Measurements from ENCODE around the gene CCDC15. TPM values are rescaled to one million over a fixed set of nuclear protein-coding genes. Genes with fewer than 3 reads are reported as not detected.

The CCDC15 gene
- total and polyA plus RNA-seq, 2 donors (not counting 1 experiment from before 2014, with no cell fraction given) = 0.31 to 1.8 TPM

GRCh38 chr11:125063429-125064043 lies 109.5 kb downstream of the CCDC15 start:
- DNase-seq = peak; percentile 44
- CTCF ChIA-PET = interaction anchor here (0.5 to 2.2 kb wide), 13 partner anchors 9 to 193 kb away, joined by 3 to 8 read pairs (median 3); partner anchors contain the start of gene CCDC15
- peak overlapping the region; percentile 88 for H3K9ac ChIP-seq (ENCODE audit: low read length)

DNA sequence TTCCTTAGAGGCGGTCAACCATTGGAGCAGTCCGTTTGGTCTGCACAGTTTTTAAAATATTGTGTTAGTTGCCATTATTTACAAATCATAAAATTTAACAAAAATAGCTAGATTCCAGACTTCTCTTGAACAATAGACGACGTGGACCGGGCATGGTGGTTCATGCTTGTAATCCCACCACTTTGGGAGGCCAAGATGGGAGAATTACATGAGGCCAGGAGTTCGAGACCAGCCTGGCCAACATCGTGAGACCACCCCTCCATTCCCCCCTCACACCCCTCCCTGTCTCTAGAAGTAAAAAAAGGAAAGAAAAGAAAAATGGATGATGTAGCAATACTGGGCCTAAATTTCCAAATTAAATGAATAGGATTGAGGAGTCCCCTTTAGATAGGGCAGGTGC lies 110.1 kb downstream of the CCDC15 start:
- Histone ChIP-seq H3K9me3 (ENCODE audit: control extremely low read depth in 1 of 3, control insufficient read depth in 2 of 3, insufficient read depth in 1 of 3, low read length in 2 of 3) (peaks cover 0 to 14% (median 0%) of the 10 kb centered on the region in 3 donors), H3K9ac (ENCODE audit: low read length) (peak overlapping the region; percentile 88), H3K4me3 (ENCODE audit: control extremely low read depth in 1 of 5, extremely low read depth in 1 of 5, insufficient read depth in 1 of 5, low read depth in 2 of 5, low read length in 4 of 5) (peak overlapping the region in 3 of 5 experiments; percentile 70 to 81 (median 76)), H3K4me1 (ENCODE audit: control insufficient read depth in 2 of 2, insufficient read depth in 2 of 2, low read length in 2 of 2) (peaks cover 6 to 18% of the 10 kb centered on the region in 2 donors), H3K27me3 (replicated peaks in 1 of 4; ENCODE audit: control extremely low read depth in 1 of 4, control insufficient read depth in 3 of 4, insufficient read depth in 4 of 4, low read length in 3 of 4) (peaks cover 0 to 17% (median 4%) of the 10 kb centered on the region in 4 experiments), H3K79me2 (ENCODE audit: control insufficient read depth, insufficient read depth, low read length) (no peaks in the 10 kb centered on the region), H3K36me3 (replicated peaks in 1 of 2; ENCODE audit: control extremely low read depth in 1 of 2, control insufficient read depth in 1 of 2, extremely low read depth in 1 of 2, insufficient read depth in 2 of 2, low read length in 1 of 2) (no peaks in the 10 kb centered on the region), H2AFZ (ENCODE audit: insufficient read depth, low read depth, low read length, poor library complexity, severe bottlenecking) (no peak overlapping the region), H4K20me1 (ENCODE audit: control insufficient read depth, insufficient read depth, low read length, poor library complexity, severe bottlenecking) (no peaks in the 10 kb centered on the region), H3K4me2 (replicated peaks; ENCODE audit: low read depth, low read length, poor library complexity, severe bottlenecking) (peak overlapping the region; percentile 96), H3K27ac (ENCODE audit: low read length in 2 of 2) (no peak overlapping the region)
- WGBS (ENCODE audit: insufficient coverage) = 100% methylated on average over 3 of the region's 7 CpGs
- Mint-ChIP-seq H3K9me3 (ENCODE audit: insufficient read depth) (no peaks in the 10 kb centered on the region), H3K4me1 (peaks cover 22% of the 10 kb centered on the region), H3K27me3 (no peaks in the 10 kb centered on the region), H3K27ac (peak overlapping the region; percentile 81), H3K4me3 (peak overlapping the region; percentile 94)
- intact Hi-C loops (cut with micrococcal nuclease) = no loop called here
- ChIA-PET CTCF (interaction anchor here (0.8 to 2.2 kb wide), 7 partner anchors 9 to 80 kb away, joined by 3 to 8 read pairs (median 4); no protein-coding TSS in a partner anchor), POLR2A (interaction anchor here (0.6 to 2.2 kb wide), 4 partner anchors 8 to 1146 kb away, joined by 3 to 12 read pairs (median 8); partner anchors contain the start of gene TMEM218)
- no peak for TF ChIP-seq CTCF (IDR thresholded peaks at IDR 0.05)
- no peak for TF ChIP-seq EZH2 (IDR thresholded peaks at IDR 0.05; ENCODE audit: borderline replicate concordance, insufficient read depth, low read depth, low read length, poor library complexity, severe bottlenecking)
- DNase-seq (no peak), ATAC-seq (ENCODE audit: low read depth) (no peak)

More at GRCh38 chr11:125063429-125064043, 109.5 kb downstream of the CCDC15 start:
- no peak for TF ChIP-seq EZH2 (IDR thresholded peaks at IDR 0.05; ENCODE audit: borderline replicate concordance, insufficient read depth, low read depth, low read length, poor library complexity, severe bottlenecking)
- no peaks in the 10 kb centered on the region for H3K27me3 Mint-ChIP-seq
- Histone ChIP-seq H4K20me1 (ENCODE audit: control insufficient read depth, insufficient read depth, low read length, poor library complexity, severe bottlenecking) (no peaks in the 10 kb centered on the region), H3K4me2 (replicated peaks; ENCODE audit: low read depth, low read length, poor library complexity, severe bottlenecking) (peak overlapping the region; percentile 96), H3K27ac (ENCODE audit: low read length in 2 of 2) (peak overlapping the region; percentile 38 to 81), H3K9me3 (ENCODE audit: control extremely low read depth in 1 of 3, control insufficient read depth in 2 of 3, insufficient read depth in 1 of 3, low read length in 2 of 3) (peaks cover 0 to 14% (median 0%) of the 10 kb centered on the region in 3 donors), H3K27me3 (replicated peaks in 1 of 4; ENCODE audit: control extremely low read depth in 1 of 4, control insufficient read depth in 3 of 4, insufficient read depth in 4 of 4, low read length in 3 of 4) (peaks cover 0 to 17% (median 4%) of the 10 kb centered on the region in 4 experiments), H3K36me3 (replicated peaks in 1 of 2; ENCODE audit: control extremely low read depth in 1 of 2, control insufficient read depth in 1 of 2, extremely low read depth in 1 of 2, insufficient read depth in 2 of 2, low read length in 1 of 2) (no peaks in the 10 kb centered on the region), H3K4me3 (ENCODE audit: control extremely low read depth in 1 of 5, extremely low read depth in 1 of 5, insufficient read depth in 1 of 5, low read depth in 2 of 5, low read length in 4 of 5) (peak overlapping the region in 4 of 5 experiments; percentile 53 to 81 (median 73)), H3K79me2 (ENCODE audit: control insufficient read depth, insufficient read depth, low read length) (no peaks in the 10 kb centered on the region), H3K4me1 (ENCODE audit: control insufficient read depth in 2 of 2, insufficient read depth in 2 of 2, low read length in 2 of 2) (peaks cover 6 to 18% of the 10 kb centered on the region in 2 donors), H2AFZ (ENCODE audit: insufficient read depth, low read depth, low read length, poor library complexity, severe bottlenecking) (peak overlapping the region; percentile 79)
- ATAC-seq (ENCODE audit: low read depth) = peak; percentile 5
- peak overlapping the region; percentile 94 for H3K4me3 Mint-ChIP-seq
- WGBS (ENCODE audit: insufficient coverage) = 8% methylated on average over 29 of the region's 38 CpGs
- intact Hi-C loops (cut with micrococcal nuclease) = loop anchor here (1.0 kb wide), 2 partner anchors 9 to 109 kb away; partner anchors contain the start of gene CCDC15
- POLR2A ChIA-PET = interaction anchor here (0.6 to 2.2 kb wide), 7 partner anchors 8 to 823 kb away, joined by 3 to 12 read pairs (median 6); partner anchors contain the start of gene TMEM218
- no peaks in the 10 kb centered on the region for H3K9me3 Mint-ChIP-seq (ENCODE audit: insufficient read depth)
- peak overlapping the region; percentile 81 for H3K27ac Mint-ChIP-seq
- H3K4me1 Mint-ChIP-seq = peaks cover 20% of the 10 kb centered on the region

All from B cell (primary cell).